GM21786 (cell line): Measurements from ENCODE around the gene LPA.
"Not testable (repeated sequence)": the region's sequence is repeated elsewhere in the genome, so short reads cannot be mapped to it uniquely, and the experiment has no call there.

ENCODE experiments used
- ATAC-seq: cut with Tn5 transposase; IDR thresholded peaks from one replicate; pipeline ENCODE4 v1.9.1; 2021; ENCODE audit not compliant: unreplicated experiment

Gene LPA

GRCh38 chr6:160664198-160664597, at the start of gene LPA:
Gene LPA (minus strand): TSS chr6:160664275. CDS start chr6:160664214, 61 bp downstream.
- ATAC-seq = not testable (repeated sequence)

GRCh38 chr6:160708993-160709392, 44.9 kb upstream of the LPA start:
- not testable (repeated sequence) for ATAC-seq

GRCh38 chr6:160704688-160705087, 40.6 kb upstream of the LPA start:
- ATAC-seq = not testable (repeated sequence)

- ATAC-seq = not testable (repeated sequence)
Observed at GRCh38 chr6:160701918-160702680, 38.0 kb upstream of the LPA start, which contains the start of gene PLG. Gene PLG (plus strand): TSS chr6:160702244. CDS start chr6:160702305, 61 bp downstream.

GRCh38 chr6:160697826-160698225, 33.8 kb upstream of the LPA start:
- no peak for ATAC-seq

GRCh38 chr6:160696884-160697283, 32.8 kb upstream of the LPA start:
- ATAC-seq = not testable (repeated sequence)

GRCh38 chr6:160695622-160696021, 31.5 kb upstream of the LPA start:
- ATAC-seq = not testable (repeated sequence)

- ATAC-seq = not testable (repeated sequence)
Observed at GRCh38 chr6:160695025-160695424, 30.9 kb upstream of the LPA start.

GRCh38 chr6:160692369-160692959, 28.4 kb upstream of the LPA start:
- ATAC-seq = no peak

- no peak for ATAC-seq
Observed at GRCh38 chr6:160691617-160692016, 27.5 kb upstream of the LPA start.

GRCh38 chr6:160690458-160690857, 26.4 kb upstream of the LPA start:
- ATAC-seq = no peak

- ATAC-seq = no peak
Observed at GRCh38 chr6:160685762-160686450, 21.8 kb upstream of the LPA start.

- ATAC-seq = not testable (repeated sequence)
Observed at GRCh38 chr6:160685101-160685761, 21.2 kb upstream of the LPA start.

GRCh38 chr6:160679402-160679769, 15.3 kb upstream of the LPA start:
- ATAC-seq = no peak

- no peak for ATAC-seq
Observed at GRCh38 chr6:160678744-160679401, 14.8 kb upstream of the LPA start.

- ATAC-seq = no peak
Observed at GRCh38 chr6:160678230-160678629, 14.2 kb upstream of the LPA start.

GRCh38 chr6:160676418-160676817, 12.3 kb upstream of the LPA start:
- ATAC-seq = not testable (repeated sequence)

- no peak for ATAC-seq
Observed at GRCh38 chr6:160668589-160668988, 4.5 kb upstream of the LPA start.

- ATAC-seq = peak; percentile 69
Observed at GRCh38 chr6:160667639-160668481, 3.8 kb upstream of the LPA start.

- no peak for ATAC-seq
Observed at GRCh38 chr6:160662842-160663241, 1.2 kb downstream of the LPA start.
